Duodenal mucosa (tissue), 2 donors: ENCODE results near the gene MAD2L2.
"Not testable (repeated sequence)": the region's sequence is repeated elsewhere in the genome, so short reads cannot be mapped to it uniquely, and the experiment has no call there.

Experiments
- H3K27ac ChIP-seq: one replicate; pipeline ENCODE4 v1.7.0; 2013; ENCODE audit warnings: low read depth, low read length
- H3K27me3 ChIP-seq, 2 donors: one replicate each; pipeline ENCODE4 v1.7.0; 2013; ENCODE audit warnings: low read length in 2 of 2, control low read depth in 1 of 2; ENCODE audit not compliant: insufficient read depth in 2 of 2, control insufficient read depth in 1 of 2
- H3K36me3 ChIP-seq, 2 donors: one replicate each; pipeline ENCODE4 v1.7.0; 2013; ENCODE audit warnings: low read length in 2 of 2, control low read depth in 1 of 2; ENCODE audit not compliant: insufficient read depth in 2 of 2, control insufficient read depth in 1 of 2
- H3K4me1 ChIP-seq, 2 donors: one replicate each; pipeline ENCODE4 v1.7.0; 2013; ENCODE audit warnings: low read length in 2 of 2, control low read depth in 1 of 2; ENCODE audit not compliant: insufficient read depth in 2 of 2, control insufficient read depth in 1 of 2
- H3K4me3 ChIP-seq, 2 donors: one replicate each; pipeline ENCODE4 v1.7.0; 2013; ENCODE audit warnings: low read length in 2 of 2, low read depth in 1 of 2
- H3K9ac ChIP-seq, 2 donors: one replicate each; pipeline ENCODE4 v1.7.0; 2013; ENCODE audit warnings: low read length in 2 of 2, low read depth in 1 of 2
- H3K9me3 ChIP-seq, 2 donors: one replicate each; pipeline ENCODE4 v1.7.0; 2013; ENCODE audit warnings: low read length in 2 of 2, control low read depth in 1 of 2; ENCODE audit not compliant: control insufficient read depth in 1 of 2

Gene MAD2L2

GRCh38 chr1:11648039-11648438 lies 32.9 kb downstream of the MAD2L2 start:
- H3K9me3 ChIP-seq = no peaks in the 10 kb centered on the region

GRCh38 chr1:11647333-11647732 lies 33.6 kb downstream of the MAD2L2 start:
- Histone ChIP-seq H3K27me3 (peaks cover 5 to 16% of the 10 kb centered on the region in 2 donors), H3K9ac (no peak overlapping the region), H3K9me3 (no peaks in the 10 kb centered on the region), H3K4me3 (no peak overlapping the region), H3K27ac (no peak overlapping the region), H3K4me1 (peaks cover 11 to 18% of the 10 kb centered on the region in 2 donors), H3K36me3 (no peaks in the 10 kb centered on the region)

More at GRCh38 chr1:11648039-11648438, 32.9 kb downstream of the MAD2L2 start:
- peaks cover 11 to 18% of the 10 kb centered on the region in 2 donors for H3K4me1 ChIP-seq
- H3K27me3 ChIP-seq = peaks cover 5 to 16% of the 10 kb centered on the region in 2 donors
- no peak overlapping the region for H3K4me3 ChIP-seq
- no peaks in the 10 kb centered on the region for H3K36me3 ChIP-seq
- no peak overlapping the region for H3K9ac ChIP-seq
- no peak overlapping the region for H3K27ac ChIP-seq

- Histone ChIP-seq H3K9ac (no peak overlapping the region), H3K27ac (no peak overlapping the region)
These were observed 34.6 kb downstream of the MAD2L2 start for GRCh38 chr1:11646317-11646716.

GRCh38 chr1:11645670-11646265 lies 35.2 kb downstream of the MAD2L2 start:
- H3K27ac ChIP-seq = no peak overlapping the region
- no peak overlapping the region for H3K4me3 ChIP-seq
- H3K9me3 ChIP-seq = no peaks in the 10 kb centered on the region
- no peaks in the 10 kb centered on the region for H3K36me3 ChIP-seq
- peaks cover 8 to 12% of the 10 kb centered on the region in 2 donors for H3K27me3 ChIP-seq
- H3K9ac ChIP-seq = no peak overlapping the region
- peaks cover 9 to 16% of the 10 kb centered on the region in 2 donors for H3K4me1 ChIP-seq

More at GRCh38 chr1:11646317-11646716, 34.6 kb downstream of the MAD2L2 start:
- no peaks in the 10 kb centered on the region for H3K36me3 ChIP-seq
- peaks cover 11 to 18% of the 10 kb centered on the region in 2 donors for H3K4me1 ChIP-seq
- H3K27me3 ChIP-seq = peaks cover 8 to 16% of the 10 kb centered on the region in 2 donors
- H3K9me3 ChIP-seq = no peaks in the 10 kb centered on the region
- no peak overlapping the region for H3K4me3 ChIP-seq

GRCh38 chr1:11645270-11645669 lies 35.7 kb downstream of the MAD2L2 start:
- Histone ChIP-seq H3K4me1 (peaks cover 7 to 12% of the 10 kb centered on the region in 2 donors), H3K4me3 (no peak overlapping the region), H3K36me3 (no peaks in the 10 kb centered on the region), H3K9me3 (no peaks in the 10 kb centered on the region), H3K27ac (no peak overlapping the region), H3K27me3 (peaks cover 8 to 11% of the 10 kb centered on the region in 2 donors), H3K9ac (no peak overlapping the region)

GRCh38 chr1:11643782-11644181 lies 37.2 kb downstream of the MAD2L2 start:
- no peak overlapping the region for H3K27ac ChIP-seq
- no peaks in the 10 kb centered on the region for H3K36me3 ChIP-seq
- H3K4me1 ChIP-seq = peaks cover 0 to 6% of the 10 kb centered on the region in 2 donors
- H3K9ac ChIP-seq = no peak overlapping the region
- peaks cover 3 to 6% of the 10 kb centered on the region in 2 donors for H3K27me3 ChIP-seq
- no peaks in the 10 kb centered on the region for H3K9me3 ChIP-seq
- no peak overlapping the region for H3K4me3 ChIP-seq

GRCh38 chr1:11642418-11643017 lies 38.4 kb downstream of the MAD2L2 start:
- H3K36me3 ChIP-seq, H3K9ac ChIP-seq, H3K4me1 ChIP-seq, H3K4me3 ChIP-seq, H3K9me3 ChIP-seq, H3K27ac ChIP-seq, H3K27me3 ChIP-seq: not testable (repeated sequence)

GRCh38 chr1:11641776-11642305 lies 39.1 kb downstream of the MAD2L2 start:
- Histone ChIP-seq H3K27me3 (peaks cover 0 to 3% of the 10 kb centered on the region in 2 donors), H3K27ac (no peak overlapping the region), H3K9me3 (no peaks in the 10 kb centered on the region), H3K4me1 (no peaks in the 10 kb centered on the region), H3K36me3 (no peaks in the 10 kb centered on the region), H3K4me3 (no peak overlapping the region), H3K9ac (no peak overlapping the region)

- H3K36me3 ChIP-seq = no peaks in the 10 kb centered on the region
- H3K4me1 ChIP-seq = no peaks in the 10 kb centered on the region
- H3K27ac ChIP-seq = no peak overlapping the region
- H3K9me3 ChIP-seq = no peaks in the 10 kb centered on the region
- H3K27me3 ChIP-seq = peaks cover 3% of the 10 kb centered on the region in 2 donors
- H3K4me3 ChIP-seq = no peak overlapping the region
- H3K9ac ChIP-seq = no peak overlapping the region
These were observed 40.0 kb downstream of the MAD2L2 start for GRCh38 chr1:11640944-11641343.

GRCh38 chr1:11640101-11640500 lies 40.8 kb downstream of the MAD2L2 start:
- Histone ChIP-seq H3K4me1 (no peaks in the 10 kb centered on the region), H3K36me3 (no peaks in the 10 kb centered on the region), H3K4me3 (no peak overlapping the region), H3K9ac (no peak overlapping the region), H3K27me3 (peaks cover 3% of the 10 kb centered on the region in 2 donors), H3K27ac (no peak overlapping the region), H3K9me3 (no peaks in the 10 kb centered on the region)
